Fibroblast of pulmonary artery (primary cell): ENCODE data around the gene SIRT1.
"Not testable (repeated sequence)": the region's sequence is repeated elsewhere in the genome, so short reads cannot be mapped to it uniquely, and the experiment has no call there.

ENCODE experiments used
- DNase-seq: peaks from one replicate; pipeline ENCODE4 v3.0.0-alpha.2; 2010; ENCODE audit warnings: low read depth
- H3K4me3 ChIP-seq: replicated peaks from 2 replicates; pipeline ENCODE4 v1.5.1; 2011; ENCODE audit warnings: low read depth, mild to moderate bottlenecking, control low read depth, low read length, moderate library complexity
- TF ChIP-seq, protein P1 (sequence below): IDR thresholded peaks from 2 replicates; pipeline ENCODE4 v1.5.1; 2011; ENCODE audit warnings: mild to moderate bottlenecking, control low read depth, low read length, inconsistent platforms; ENCODE audit errors: missing control alignments

Gene SIRT1

DNA sequence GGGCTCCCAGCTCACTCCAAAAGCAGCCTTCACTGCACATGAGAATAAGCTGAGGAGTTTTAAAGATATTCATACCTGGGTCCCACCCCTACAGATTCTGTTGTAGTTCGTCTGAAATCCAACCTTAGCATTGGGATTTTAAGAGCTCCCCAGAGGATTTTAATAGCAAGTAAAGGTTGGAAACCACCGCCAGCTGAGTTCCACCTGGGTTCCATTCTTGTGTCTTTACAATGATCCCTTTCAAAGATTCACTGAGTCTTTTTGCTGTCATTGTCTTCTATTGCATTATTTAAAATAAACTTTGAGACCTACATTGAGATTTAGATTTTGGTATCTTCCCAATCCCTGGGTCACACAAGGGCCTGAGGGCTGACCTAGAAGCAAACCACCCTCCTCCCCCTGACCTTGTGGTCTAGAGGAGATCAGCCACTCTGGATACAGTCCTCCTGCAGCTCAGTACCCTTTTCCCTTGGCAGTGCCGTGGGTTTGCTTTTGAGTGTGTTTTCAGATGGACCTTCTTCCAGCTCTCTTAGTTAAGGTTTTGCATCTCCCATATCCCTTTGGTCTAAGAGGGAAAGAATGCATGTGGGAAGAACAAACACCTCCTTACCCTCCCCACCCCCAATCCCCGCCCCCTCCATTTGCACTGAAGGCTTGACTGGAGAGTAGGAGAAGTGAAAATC lies 22.6 kb upstream of the SIRT1 start:
- TF ChIP-seq, protein P1, sequence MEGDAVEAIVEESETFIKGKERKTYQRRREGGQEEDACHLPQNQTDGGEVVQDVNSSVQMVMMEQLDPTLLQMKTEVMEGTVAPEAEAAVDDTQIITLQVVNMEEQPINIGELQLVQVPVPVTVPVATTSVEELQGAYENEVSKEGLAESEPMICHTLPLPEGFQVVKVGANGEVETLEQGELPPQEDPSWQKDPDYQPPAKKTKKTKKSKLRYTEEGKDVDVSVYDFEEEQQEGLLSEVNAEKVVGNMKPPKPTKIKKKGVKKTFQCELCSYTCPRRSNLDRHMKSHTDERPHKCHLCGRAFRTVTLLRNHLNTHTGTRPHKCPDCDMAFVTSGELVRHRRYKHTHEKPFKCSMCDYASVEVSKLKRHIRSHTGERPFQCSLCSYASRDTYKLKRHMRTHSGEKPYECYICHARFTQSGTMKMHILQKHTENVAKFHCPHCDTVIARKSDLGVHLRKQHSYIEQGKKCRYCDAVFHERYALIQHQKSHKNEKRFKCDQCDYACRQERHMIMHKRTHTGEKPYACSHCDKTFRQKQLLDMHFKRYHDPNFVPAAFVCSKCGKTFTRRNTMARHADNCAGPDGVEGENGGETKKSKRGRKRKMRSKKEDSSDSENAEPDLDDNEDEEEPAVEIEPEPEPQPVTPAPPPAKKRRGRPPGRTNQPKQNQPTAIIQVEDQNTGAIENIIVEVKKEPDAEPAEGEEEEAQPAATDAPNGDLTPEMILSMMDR, result no peak
- DNase-seq, result no peak
- H3K4me3 ChIP-seq, result no peak overlapping the region

- no peak for DNase-seq
- TF ChIP-seq, protein P1, result no peak
- H3K4me3 ChIP-seq, result no peak overlapping the region
Observed at GRCh38 chr10:67863094-67863493, 21.4 kb upstream of the SIRT1 start.

GRCh38 chr10:67864607-67865371 lies 19.7 kb upstream of the SIRT1 start:
- no peak for DNase-seq
- TF ChIP-seq, protein P1, result no peak
- no peak overlapping the region for H3K4me3 ChIP-seq

DNA sequence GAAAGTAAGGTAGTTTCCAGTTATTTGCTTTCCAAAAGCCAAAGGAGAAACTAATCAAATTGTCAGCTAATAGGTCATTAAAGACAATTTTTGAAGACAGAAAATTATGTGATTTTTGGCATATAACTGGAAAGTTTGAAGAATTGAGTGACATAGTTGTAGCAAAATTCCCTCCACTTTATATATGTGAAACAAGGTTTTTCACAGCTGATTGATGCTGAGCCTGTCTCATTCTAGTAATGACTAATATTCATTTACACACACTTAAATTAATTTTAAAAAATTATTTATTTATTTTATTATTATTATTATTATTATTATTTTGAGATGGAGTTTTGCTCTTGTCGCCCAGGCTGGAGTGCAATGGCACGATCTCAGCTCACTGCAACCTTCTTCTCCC lies 16.3 kb upstream of the SIRT1 start:
- no peak overlapping the region for H3K4me3 ChIP-seq
- no peak for DNase-seq
- TF ChIP-seq, protein P1, result no peak

DNA sequence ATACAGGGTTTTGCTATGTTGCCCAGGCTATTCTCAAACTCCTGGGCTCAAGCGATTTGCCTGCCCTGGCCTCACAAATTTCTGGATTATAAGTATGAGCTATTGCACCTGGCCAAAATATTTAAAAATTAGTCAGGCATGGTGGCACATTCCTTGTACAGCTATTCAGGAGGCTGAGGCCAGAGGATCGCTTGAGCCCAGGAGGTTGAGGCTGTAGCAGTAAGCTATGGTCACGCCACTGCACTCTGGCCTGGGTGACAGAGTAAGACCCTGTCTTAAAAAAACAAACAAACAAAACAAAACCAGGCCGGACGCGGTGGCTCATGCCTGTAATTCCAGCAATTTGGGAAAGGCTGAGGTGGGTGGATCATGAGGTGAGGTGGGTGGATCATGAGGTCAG lies 14.5 kb upstream of the SIRT1 start:
- no peak for DNase-seq
- TF ChIP-seq, protein P1, result no peak
- no peak overlapping the region for H3K4me3 ChIP-seq

GRCh38 chr10:67875340-67876238 lies 8.9 kb upstream of the SIRT1 start:
- H3K4me3 ChIP-seq, result no peak overlapping the region
- DNase-seq, result no peak
- TF ChIP-seq, protein P1, result no peak

- not testable (repeated sequence) for H3K4me3 ChIP-seq, DNase-seq
Observed at GRCh38 chr10:67877421-67877820, 7.0 kb upstream of the SIRT1 start.
